PFSK-1 (cell line): ENCODE results near the gene DNAH17.

ENCODE experiments used
- SIN3A ChIP-seq: IDR thresholded peaks from 2 replicates; pipeline ENCODE4 v1.6.1; 2012; ENCODE audit warnings: mild to moderate bottlenecking, low read length, moderate library complexity, borderline replicate concordance; ENCODE audit not compliant: insufficient read depth
- TF ChIP-seq, protein P1 (sequence below), 2 experiments: IDR thresholded peaks; 2 replicates each; pipeline versions ENCODE4 v1.6.1 to v1.8.0; 2011 to 2012; ENCODE audit warnings: low read depth in 2 of 2, low read length in 2 of 2, control low read depth in 1 of 2, inconsistent platforms in 1 of 2, mild to moderate bottlenecking in 1 of 2, moderate library complexity in 1 of 2; ENCODE audit not compliant: insufficient read depth in 1 of 2

DNA sequence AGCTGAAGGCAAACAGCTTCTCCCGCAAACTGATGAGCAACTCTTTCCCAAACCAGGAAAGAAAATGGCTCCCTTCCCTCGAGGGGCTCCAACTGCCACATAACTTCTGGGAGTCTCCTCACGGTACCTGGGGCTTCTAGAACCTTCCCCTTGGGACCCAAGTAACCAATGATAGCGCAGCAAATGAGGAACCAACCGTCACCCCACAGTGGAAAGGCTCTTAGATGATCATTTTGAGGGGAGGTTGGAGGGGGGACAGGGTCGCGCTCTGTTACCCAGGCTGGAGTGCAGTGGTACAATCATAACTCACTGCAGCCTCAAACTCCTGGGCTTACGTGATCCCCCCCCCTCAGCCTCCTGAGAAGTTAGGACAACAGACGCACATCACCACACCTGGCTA lies at the start of gene DNAH17:
- TF ChIP-seq, protein P1, sequence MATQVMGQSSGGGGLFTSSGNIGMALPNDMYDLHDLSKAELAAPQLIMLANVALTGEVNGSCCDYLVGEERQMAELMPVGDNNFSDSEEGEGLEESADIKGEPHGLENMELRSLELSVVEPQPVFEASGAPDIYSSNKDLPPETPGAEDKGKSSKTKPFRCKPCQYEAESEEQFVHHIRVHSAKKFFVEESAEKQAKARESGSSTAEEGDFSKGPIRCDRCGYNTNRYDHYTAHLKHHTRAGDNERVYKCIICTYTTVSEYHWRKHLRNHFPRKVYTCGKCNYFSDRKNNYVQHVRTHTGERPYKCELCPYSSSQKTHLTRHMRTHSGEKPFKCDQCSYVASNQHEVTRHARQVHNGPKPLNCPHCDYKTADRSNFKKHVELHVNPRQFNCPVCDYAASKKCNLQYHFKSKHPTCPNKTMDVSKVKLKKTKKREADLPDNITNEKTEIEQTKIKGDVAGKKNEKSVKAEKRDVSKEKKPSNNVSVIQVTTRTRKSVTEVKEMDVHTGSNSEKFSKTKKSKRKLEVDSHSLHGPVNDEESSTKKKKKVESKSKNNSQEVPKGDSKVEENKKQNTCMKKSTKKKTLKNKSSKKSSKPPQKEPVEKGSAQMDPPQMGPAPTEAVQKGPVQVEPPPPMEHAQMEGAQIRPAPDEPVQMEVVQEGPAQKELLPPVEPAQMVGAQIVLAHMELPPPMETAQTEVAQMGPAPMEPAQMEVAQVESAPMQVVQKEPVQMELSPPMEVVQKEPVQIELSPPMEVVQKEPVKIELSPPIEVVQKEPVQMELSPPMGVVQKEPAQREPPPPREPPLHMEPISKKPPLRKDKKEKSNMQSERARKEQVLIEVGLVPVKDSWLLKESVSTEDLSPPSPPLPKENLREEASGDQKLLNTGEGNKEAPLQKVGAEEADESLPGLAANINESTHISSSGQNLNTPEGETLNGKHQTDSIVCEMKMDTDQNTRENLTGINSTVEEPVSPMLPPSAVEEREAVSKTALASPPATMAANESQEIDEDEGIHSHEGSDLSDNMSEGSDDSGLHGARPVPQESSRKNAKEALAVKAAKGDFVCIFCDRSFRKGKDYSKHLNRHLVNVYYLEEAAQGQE (IDR thresholded peaks at IDR 0.05; ENCODE audit: insufficient read depth in 1 of 2, low read depth in 2 of 2, low read length in 2 of 2), result no peak
- TF ChIP-seq SIN3A, result no peak
